Measurements from ENCODE around the gene ZWILCH.
A peak's percentile ranks its signal among the peaks of the same experiment; 100 is the strongest.

ZWILCH gene

GRCh38 chr15:66472176-66472999 lies 32.7 kb upstream of the ZWILCH start:
- no peak for TF ChIP-seq CTCF (IDR thresholded peaks at IDR 0.05)
- Histone ChIP-seq H3K27ac (peak overlapping the region in 1 of 2 donors; percentile 80), H3K4me3 (no peak overlapping the region)
- DNase-seq (ENCODE audit: low spot score) = no peak

GRCh38 chr15:66474135-66474534 lies 31.0 kb upstream of the ZWILCH start:
- Histone ChIP-seq H3K27ac (peak overlapping the region in 1 of 2 donors; percentile 11), H3K4me3 (no peak overlapping the region)
- DNase-seq (ENCODE audit: low spot score) = no peak
- TF ChIP-seq CTCF (IDR thresholded peaks at IDR 0.05) = no peak

GRCh38 chr15:66474963-66475362 lies 30.2 kb upstream of the ZWILCH start:
- no peak for DNase-seq (ENCODE audit: low spot score)
- no peak overlapping the region for H3K27ac ChIP-seq
- TF ChIP-seq CTCF (IDR thresholded peaks at IDR 0.05) = no peak

DNA sequence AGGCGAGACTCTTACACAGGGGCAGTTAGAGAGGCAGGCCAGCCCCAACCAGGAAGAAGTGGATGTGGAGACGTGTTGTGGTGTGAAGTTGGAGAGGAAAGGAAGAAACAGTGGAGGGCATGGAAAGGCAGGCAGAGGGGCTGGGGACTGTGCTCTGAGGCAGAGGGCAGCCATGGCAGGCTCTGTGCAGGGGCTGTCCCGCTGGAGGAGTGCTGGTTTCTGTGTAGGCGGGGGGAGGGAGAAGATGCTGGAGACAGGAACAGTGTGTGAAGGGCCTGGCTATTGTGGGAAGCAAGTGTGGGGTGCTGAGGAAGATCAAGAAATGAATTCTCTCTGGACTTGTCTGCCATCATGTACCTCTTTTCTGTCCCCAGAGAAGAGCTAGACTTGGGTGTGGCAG lies 28.6 kb upstream of the ZWILCH start:
- DNase-seq (ENCODE audit: low spot score) = no peak
- H3K4me3 ChIP-seq = no peak overlapping the region
- TF ChIP-seq CTCF (IDR thresholded peaks at IDR 0.05) = no peak
- no peak overlapping the region for H3K27ac ChIP-seq

More at GRCh38 chr15:66474963-66475362, 30.2 kb upstream of the ZWILCH start:
- no peak overlapping the region for H3K4me3 ChIP-seq

DNA sequence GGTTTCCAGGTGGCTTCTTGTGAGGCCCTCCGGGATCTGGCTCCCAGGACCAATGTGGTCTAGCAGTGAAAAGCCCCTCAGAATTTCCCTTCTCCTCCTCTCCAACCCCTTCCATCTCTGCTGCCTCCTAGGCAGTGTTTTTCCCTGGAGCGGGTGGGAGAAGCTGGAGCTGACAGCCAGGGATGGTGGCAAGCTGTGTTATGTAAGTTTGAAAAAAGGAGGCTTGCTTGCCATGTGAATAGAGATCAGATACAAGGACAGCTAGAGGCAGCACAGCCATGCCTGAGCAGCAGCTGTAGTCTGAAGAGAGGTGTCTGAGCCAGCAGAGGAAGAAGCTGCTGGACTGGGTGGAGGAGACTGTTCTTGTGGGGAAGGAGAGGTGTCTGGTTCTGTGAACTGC lies 28.1 kb upstream of the ZWILCH start:
- no peak overlapping the region for H3K4me3 ChIP-seq
- TF ChIP-seq CTCF (IDR thresholded peaks at IDR 0.05) = no peak
- no peak overlapping the region for H3K27ac ChIP-seq
- no peak for DNase-seq (ENCODE audit: low spot score)

DNA sequence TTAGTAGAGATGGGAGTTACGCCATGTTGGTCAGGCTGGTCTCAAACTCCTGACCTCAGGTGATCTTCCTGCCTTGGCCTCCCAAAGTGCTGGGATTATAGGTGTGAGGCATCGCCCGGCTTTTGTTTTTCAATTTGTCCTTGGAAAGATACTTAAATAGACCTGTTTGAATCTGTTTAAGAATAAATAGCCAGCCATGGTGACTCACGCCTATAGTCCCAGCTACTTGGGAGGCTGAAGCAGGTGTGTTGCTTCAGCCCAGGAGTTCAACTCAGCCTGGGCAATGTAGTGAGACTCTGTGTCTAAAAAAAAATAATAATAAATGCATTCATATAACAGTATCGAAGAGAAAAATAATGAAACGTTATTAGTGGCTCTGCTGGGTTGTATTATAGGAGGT lies 24.9 kb upstream of the ZWILCH start:
- no peak overlapping the region for H3K4me3 ChIP-seq
- no peak for TF ChIP-seq CTCF (IDR thresholded peaks at IDR 0.05)
- no peak overlapping the region for H3K27ac ChIP-seq
- no peak for DNase-seq (ENCODE audit: low spot score)

Data from coronary artery (tissue), 2 donors.